Activated CD8-positive, alpha-beta memory T cell treated with anti-CD3 and anti-CD28 coated beads for 36 hours (primary cell): ENCODE measurements around the gene NEURL1. TPM values are rescaled to one million over a fixed set of nuclear protein-coding genes. Genes with fewer than 3 reads are reported as not detected.

Source experiments
- CTCF ChIA-PET: fragments of 350-600 bp; sonication (Branson Sonifier 250); formaldehyde crosslinking; loops from one replicate; lab custom pipeline; 2021; ENCODE audit warnings: antibody characterized with exemption; lab: Charles Lee
- POLR2A ChIA-PET: fragments of 350-600 bp; sonication (Branson Sonifier 250); formaldehyde crosslinking; loops from one replicate; lab custom pipeline; 2021; ENCODE audit warnings: antibody characterized with exemption; lab: Charles Lee
- total RNA-seq, 2 experiments: library from RNA; stranded (reverse); gene quantifications; one replicate each; pipeline ENCODE4 v1.2.3, GENCODE V29; 2021

Gene NEURL1
- total RNA-seq, 2 experiments from 2014 or later = 1.9 to 2.1 TPM

DNA sequence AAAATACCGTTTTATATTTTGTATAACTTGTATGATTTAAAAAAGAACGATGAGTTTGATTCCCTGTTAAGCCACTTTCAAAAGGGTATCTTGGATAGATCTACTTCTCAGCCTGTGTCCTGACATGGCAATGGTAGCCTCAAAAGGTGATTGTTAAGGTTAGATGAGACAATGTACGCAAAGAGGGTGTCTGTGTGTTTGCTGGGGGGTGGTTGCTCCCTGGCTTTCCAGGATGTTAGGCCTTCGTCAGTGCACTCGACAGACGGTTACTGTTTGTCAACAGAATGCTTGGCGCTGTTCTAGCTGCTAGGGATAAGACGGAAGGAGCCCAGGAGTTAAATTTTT is 90.3 kb downstream of the NEURL1 start:
- ChIA-PET POLR2A (no interaction called here), CTCF (no interaction called here)

DNA sequence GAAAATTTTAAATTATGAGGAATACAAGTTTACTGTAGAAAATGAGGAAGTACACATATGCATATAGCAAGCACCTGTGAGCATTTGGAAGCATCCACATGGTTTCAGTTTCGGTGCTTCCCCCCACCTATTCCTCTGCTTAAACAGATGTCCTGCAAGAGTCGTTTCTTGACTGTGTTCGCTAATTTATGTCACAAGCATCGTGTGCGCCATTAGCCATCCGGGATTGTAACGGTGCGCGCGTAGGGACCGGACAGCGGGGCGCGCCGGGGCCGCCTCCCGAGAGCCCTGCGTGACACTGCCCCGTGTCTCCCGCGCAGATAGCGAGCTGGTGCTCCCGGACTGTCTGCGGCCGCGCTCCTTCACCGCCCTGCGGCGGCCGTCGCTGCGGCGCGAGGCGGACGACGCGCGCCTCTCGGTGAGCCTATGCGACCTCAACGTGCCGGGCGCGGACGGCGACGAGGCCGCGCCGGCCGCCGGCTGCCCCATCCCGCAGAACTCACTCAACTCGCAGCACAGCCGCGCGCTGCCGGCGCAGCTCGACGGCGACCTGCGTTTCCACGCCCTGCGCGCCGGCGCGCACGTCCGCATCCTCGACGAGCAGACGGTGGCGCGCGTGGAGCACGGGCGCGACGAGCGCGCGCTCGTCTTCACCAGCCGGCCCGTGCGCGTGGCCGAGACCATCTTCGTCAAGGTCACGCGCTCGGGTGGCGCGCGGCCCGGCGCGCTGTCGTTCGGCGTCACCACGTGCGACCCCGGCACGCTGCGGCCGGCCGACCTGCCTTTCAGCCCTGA is 90.9 kb downstream of the NEURL1 start:
- ChIA-PET CTCF (interaction anchor here (0.8 to 1.1 kb wide), 2 partner anchors 10 to 101 kb away, joined by 3 read pairs; no protein-coding TSS in a partner anchor), POLR2A (interaction anchor here (0.6 to 0.8 kb wide), 3 partner anchors 76 to 941 kb away, joined by 3 to 5 read pairs (median 5); no protein-coding TSS in a partner anchor)

DNA sequence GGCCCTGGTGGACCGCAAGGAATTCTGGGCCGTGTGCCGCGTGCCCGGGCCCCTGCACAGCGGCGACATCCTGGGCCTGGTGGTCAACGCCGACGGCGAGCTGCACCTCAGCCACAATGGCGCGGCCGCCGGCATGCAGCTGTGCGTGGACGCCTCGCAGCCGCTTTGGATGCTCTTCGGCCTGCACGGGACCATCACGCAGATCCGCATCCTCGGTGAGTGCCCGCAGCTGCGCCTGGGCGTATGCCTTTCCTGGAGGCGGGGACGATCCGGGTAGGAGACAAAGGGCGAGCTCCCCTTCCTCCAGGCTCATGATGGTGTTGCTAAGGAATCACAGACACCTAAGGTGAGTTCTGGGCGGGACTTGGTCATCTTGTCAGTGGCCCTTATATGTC is 91.5 kb downstream of the NEURL1 start:
- ChIA-PET CTCF (interaction anchor here (0.8 to 1.1 kb wide), 2 partner anchors 11 to 100 kb away, joined by 3 read pairs; no protein-coding TSS in a partner anchor), POLR2A (interaction anchor here (0.7 to 0.8 kb wide), 2 partner anchors 76 to 90 kb away, joined by 3 to 5 read pairs; no protein-coding TSS in a partner anchor)

DNA sequence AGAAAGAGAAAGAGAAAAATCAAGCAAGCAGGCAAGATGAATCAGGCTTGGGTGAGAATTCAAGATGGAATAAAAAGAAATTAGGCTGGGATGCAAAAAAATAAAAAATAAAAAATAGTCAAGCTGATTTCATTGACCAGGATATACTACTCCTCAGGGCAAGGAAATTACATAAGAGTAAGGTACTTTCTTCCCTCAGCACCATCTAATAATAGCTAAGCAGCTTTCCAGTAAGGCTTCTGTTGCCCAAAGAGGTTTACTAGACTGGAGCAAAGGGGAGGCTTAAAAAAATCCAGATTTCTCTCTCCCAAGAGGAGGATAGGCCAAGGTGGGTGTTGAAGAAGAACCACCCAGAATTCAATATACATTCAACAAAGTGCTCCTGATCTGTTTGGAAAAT is 93.6 kb downstream of the NEURL1 start:
- POLR2A ChIA-PET = no interaction called here
- CTCF ChIA-PET = interaction anchor here (1.3 kb wide), 1 partner anchor 99 kb away, joined by 4 read pairs; no protein-coding TSS in a partner anchor

DNA sequence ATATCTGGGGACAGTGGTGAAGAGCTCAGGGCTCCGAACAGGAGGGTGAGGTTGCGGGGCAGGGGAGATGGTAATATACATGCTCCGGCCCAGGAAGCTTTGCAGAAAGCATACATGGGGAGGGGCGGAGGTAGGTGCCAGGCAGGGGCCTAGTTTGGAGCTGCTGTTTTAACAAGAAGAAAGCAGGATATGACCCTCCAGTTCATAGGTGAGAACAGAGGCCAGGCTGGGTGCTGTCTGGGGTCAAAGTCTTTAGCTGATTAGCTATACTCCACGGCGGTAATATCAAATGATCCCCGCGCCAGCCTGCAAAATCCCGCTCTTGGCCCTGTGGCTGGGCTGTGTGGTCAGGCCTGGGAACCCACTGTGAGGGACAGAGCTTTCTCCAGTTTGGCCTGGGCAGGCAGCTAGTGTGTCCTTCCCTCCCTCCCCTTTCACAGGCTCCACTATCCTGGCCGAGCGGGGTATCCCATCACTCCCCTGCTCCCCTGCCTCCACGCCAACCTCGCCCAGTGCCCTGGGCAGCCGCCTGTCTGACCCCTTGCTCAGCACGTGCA is 95.6 kb downstream of the NEURL1 start:
- POLR2A ChIA-PET = no interaction called here
- CTCF ChIA-PET = interaction anchor here (1.2 to 1.7 kb wide), 2 partner anchors 96 to 98 kb away, joined by 3 to 4 read pairs; no protein-coding TSS in a partner anchor

DNA sequence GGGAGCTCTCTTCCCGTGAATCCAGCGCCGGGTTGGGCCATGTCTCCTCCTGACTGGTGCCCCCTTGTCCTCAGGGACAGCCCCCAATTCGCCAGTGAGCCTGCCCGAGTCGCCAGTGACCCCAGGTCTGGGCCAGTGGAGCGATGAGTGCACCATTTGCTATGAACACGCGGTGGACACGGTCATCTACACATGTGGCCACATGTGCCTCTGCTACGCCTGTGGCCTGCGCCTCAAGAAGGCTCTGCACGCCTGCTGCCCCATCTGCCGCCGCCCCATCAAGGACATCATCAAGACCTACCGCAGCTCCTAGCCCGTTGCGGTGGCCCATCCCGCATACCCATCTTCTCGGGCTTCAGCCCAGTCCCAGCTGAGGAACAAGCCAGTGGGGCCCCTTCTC is 96.6 kb downstream of the NEURL1 start:
- POLR2A ChIA-PET = no interaction called here
- CTCF ChIA-PET = interaction anchor here (1.7 kb wide), 1 partner anchor 95 kb away, joined by 4 read pairs; no protein-coding TSS in a partner anchor

DNA sequence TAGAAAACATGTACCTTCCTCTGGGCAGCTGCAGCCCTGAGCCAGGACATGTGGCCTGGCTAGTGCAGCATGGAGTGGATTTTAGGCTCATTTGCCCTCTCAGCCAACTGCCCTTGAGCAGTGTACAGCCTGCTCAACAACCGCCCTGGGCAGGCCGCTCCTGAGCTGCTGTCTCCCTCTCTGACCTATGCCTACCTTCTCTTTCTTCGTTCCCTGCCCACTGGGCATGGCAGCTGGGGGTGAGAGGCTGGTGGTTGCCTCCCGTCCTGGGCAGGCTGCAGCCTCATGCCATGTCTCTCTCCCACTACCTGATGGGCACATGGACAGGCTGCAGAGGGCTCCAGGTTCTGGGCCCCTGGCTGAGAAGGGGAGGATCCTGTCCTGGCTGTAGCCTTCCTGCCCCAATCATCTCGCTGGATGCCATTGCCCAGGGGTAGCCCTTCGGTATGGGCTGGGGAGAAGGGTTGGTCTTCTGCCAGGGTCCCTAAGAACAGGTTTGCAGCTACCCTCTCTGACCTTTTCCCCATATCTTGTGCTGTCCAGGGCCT is 97.3 kb downstream of the NEURL1 start:
- POLR2A ChIA-PET = no interaction called here
- CTCF ChIA-PET = interaction anchor here (0.9 kb wide), 1 partner anchor 174 kb away, joined by 3 read pairs; no protein-coding TSS in a partner anchor

DNA sequence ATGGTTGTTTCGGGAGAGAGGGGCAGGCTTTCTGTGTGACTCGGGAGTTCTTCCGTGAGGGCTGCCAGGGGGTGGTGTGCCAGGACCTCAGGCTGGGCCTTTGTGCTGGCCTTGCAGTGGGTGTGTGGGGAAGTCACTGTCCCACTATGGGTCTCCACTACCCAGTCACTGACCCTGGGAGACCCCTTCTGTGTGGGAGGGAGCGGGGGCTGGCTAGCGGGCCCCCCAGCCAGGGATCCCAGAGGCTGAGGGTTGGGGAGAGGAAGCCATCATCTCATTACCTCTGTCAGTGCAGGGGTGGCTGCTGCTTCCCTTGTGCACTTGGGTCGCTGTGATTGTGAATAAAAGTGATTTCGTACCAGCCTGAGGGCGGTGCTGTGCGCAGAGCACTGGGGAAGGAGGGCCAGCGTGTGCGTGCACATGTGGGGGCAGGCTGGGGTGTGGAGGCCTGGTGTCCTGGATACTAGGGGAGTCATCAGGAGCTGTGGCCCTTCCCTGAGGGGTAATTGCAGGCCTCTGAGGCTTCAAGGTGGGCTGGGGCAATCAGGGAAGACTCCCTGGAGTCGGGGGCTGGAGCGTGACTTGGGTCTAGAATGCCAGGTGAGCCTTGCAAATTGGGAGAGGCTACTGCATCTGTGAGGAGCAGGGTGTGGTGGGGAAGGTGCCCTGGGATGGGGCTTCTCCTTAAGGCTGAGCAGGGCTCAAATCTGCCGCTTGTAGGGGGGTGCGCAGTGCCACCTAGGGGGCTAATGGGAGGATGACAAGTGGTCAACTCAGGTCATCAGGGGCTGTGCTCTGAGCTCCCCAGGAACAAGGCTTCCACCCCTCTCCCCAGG is 98.9 kb downstream of the NEURL1 start:
- ChIA-PET CTCF (interaction anchor here (0.6 to 2.3 kb wide), 12 partner anchors 12 to 130 kb away, joined by 3 to 12 read pairs (median 3); no protein-coding TSS in a partner anchor), POLR2A (interaction anchor here (0.6 kb wide), 1 partner anchor 12 kb away, joined by 3 read pairs; no protein-coding TSS in a partner anchor)

DNA sequence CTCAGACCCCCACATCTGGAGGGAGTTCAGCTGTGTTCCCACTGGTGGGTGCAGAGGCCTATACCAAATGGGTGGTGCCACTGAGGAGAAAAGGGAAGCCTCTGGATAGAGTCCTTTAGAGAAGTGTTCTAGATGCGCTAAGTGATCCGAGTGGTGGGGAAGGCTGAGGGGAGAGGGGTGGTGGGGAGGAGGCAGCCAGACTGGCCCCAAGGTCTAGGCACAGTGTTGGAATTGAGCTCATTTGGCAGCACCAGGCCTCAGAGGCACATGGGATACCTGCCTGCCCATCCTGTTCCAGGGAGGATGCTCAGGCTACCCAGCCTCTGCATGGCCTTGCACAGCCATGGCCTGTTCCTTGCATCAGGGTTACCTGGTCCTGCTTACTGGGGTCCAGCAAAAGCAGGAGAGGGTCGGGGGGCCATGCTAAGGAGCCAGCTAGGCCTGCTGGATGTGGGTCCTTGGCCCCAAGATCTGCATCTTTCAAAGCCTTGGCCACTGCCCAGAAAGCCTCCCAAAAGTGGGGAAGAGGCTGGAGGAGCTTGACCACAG is 99.6 kb downstream of the NEURL1 start:
- POLR2A ChIA-PET = interaction anchor here (0.6 kb wide), 1 partner anchor 12 kb away, joined by 3 read pairs; no protein-coding TSS in a partner anchor

DNA sequence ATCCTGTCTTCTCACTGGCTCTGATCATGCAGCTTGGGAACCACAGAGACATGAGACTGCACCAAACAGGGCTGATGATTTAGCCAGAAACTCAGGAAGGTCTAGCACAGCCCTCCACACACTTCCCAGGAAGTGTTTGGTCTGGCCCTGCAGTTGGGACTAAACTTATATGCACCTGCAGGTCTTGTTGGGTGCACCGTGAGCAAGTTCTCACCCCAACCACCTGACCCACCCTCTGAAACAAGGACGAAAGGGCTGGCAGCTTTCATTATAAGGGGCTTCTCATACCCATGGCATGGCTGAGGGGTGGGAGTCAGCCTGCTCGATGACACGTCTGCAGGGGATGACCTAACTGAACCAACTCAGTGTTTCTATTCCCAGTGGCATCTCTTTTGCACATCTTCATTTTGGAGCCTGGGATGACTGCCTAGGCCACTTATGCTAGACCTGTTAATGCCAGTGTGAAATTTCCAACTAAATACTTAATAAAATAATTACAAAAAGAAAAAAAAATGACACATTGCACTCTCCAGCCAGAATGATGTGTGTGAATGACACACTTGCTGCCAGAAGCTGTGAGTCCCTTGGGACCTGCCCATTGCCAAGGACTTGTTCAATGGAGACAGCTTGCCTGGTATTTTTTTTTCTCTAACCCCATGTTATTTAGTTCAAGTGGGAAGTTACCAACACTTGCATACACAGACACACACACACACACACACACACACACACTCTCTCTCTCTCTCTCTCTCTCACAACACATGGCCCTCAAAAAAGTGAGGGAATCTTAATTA is 102.6 kb downstream of the NEURL1 start:
- POLR2A ChIA-PET = no interaction called here
- CTCF ChIA-PET = no interaction called here

More for the DNA sequence above, 99.6 kb downstream of the NEURL1 start:
- CTCF ChIA-PET = interaction anchor here (0.6 to 2.3 kb wide), 11 partner anchors 12 to 234 kb away, joined by 3 to 12 read pairs (median 3); no protein-coding TSS in a partner anchor

DNA sequence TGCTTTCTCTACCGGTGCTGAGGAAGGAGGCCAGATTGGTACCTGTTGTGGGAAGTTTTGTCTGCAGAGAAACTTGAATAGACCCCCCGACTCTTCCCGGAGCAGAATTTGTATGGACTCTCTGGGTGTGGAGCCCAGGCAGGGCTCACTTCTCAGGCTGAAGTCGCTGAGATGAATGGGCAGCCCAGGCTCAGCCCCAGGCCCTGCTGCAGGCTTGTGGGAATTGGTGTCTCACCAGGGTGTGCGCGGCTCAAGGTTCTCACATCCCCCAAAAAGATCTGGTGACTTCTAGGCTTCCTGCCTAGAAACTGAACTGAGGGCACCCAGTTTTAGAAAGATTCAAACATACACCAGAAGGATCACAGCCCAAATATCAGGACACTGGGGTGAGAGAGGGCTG is 103.5 kb downstream of the NEURL1 start:
- POLR2A ChIA-PET = no interaction called here
- CTCF ChIA-PET = no interaction called here

DNA sequence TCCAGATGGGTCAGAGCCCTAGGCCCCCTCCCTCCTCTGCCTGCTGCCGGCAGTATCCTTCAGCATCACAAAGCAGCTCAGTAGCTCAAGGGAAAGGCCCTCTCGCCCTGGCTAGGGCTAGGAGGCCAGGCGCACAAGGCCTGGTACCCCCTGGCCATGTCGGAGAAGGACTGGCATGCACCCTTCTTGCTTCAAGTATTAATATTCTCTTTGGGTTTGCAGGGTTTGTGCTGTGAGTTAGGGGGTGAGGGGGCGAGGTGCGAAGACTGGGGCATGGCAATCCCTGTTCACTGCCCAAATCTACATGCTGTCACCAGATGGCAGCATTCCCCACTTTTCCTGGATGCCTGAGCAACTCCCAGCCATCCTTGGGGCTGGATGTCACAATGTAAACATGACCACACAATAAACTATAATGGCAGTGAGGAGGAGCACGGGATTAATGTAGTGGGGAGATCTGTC is 105.2 kb downstream of the NEURL1 start:
- POLR2A ChIA-PET = no interaction called here
- CTCF ChIA-PET = no interaction called here

DNA sequence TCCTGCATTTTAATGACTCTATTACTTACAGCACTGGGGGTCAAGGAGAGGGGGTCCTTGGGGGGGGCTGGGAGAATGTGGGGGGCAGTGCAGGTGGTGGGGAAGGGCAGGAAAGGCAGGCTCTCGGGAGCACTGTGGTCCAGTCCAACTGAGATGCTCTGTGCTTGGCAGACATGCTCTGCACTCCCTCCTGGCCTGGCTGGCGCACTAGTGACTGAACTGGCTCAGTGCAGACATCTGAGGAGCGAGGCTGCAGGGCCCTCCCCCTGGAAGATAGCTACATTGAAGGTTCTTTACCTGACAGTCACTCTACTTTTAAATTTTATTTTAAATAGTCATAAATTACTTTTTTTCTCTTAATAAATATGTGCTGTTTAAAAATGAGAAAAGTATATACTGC is 105.7 kb downstream of the NEURL1 start:
- ChIA-PET CTCF (no interaction called here), POLR2A (no interaction called here)

DNA sequence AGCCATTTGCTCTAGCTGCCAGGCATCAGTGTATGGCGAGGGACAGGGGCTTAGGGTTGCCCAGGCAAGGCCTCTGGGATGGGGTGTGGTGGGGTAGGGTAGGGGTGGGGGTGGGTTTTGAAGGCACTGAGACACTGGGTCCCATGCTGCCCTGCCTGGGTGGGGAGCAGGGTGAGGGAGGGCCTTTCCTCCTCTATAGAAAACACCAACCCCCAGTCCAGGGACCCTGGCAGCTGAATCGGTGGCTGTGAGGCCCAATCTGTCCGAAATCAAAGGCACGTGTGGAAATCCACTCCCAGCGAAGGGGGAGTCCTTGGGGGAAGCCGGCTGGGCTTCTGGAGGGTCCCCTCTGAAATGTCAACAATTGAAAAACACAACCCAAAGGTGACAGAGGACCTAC is 106.4 kb downstream of the NEURL1 start:
- POLR2A ChIA-PET = no interaction called here

DNA sequence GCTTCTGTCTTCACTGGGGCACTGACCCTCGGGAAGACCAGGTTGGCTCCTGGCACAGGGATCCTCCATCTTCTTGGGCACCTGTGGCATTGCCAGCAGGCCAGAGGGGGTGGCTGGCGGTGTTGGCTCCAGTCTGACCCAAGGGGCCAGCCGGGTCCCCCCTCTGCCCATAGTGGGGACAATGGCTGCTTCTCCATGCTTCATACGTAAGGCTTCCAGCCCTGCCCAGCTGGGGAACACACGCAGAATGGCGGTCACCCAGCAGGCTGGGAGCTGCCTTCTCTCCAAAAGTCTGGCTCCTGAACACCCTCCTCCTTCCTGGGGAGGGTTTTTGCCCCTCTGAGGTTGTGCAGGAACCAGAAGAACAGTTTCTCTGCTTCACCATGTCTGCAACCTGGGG is 106.8 kb downstream of the NEURL1 start:
- CTCF ChIA-PET = interaction anchor here (1.1 kb wide), 1 partner anchor 86 kb away, joined by 5 read pairs; no protein-coding TSS in a partner anchor
- POLR2A ChIA-PET = no interaction called here

More for the DNA sequence above, 106.4 kb downstream of the NEURL1 start:
- CTCF ChIA-PET = no interaction called here

DNA sequence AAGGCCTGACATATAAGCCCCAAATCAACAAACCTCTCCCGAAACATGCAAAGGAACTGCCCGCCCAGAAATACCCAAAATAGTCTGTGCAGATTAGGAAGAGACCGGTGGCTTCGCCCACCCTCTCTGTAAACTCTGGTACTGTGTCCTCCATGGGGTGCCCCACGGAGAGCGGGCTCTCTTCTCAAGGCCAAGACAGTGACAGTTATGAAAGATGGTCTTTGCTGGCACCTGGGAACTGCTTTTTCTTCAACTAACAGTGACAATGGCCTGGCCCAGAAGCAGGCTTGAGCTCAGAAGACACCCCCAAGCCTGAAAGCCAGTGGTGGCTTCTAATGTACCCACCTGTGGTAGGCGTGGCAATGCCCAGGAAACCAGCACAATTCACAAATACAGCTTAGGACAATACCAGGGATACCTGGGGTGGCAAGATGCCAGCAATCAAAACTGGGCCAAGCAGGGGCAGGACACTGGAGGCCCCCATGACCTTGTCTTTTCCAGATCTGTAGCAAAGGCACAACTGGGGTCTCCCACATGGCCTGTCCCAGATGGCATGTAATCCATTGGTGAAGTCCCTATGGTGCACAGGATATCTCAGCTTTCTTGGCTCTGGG is 107.6 kb downstream of the NEURL1 start:
- CTCF ChIA-PET = interaction anchor here (1.1 kb wide), 1 partner anchor 85 kb away, joined by 5 read pairs; no protein-coding TSS in a partner anchor
- POLR2A ChIA-PET = no interaction called here
